Ecto neural progenitor cell (in vitro differentiated cells): Measurements from ENCODE around the gene FOXC2.

Experiments
- DNase-seq: peaks from one replicate; pipeline ENCODE4 v3.0.0-alpha.2; 2018; ENCODE audit warnings: low spot score

Gene FOXC2

DNA sequence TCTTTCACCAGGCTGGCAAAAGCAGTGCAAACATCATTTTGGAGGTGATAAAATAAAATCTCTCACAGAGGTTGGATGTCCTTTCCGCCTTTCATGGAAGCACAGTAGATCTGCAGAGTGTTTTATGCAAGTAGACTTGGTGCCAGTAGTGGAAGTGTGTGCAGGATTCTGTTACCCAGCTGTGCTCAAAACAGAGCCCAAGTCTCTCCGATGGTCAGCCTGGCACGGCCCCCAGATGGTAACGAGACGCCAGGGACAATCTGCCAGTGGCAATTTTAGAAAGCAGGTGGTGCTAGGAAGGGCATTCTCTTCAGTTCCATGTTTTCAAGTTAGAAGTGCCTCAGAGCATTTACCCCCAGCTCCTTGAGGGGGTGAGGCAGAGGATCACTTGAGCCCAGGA is 10.1 kb upstream of the FOXC2 start:
- no peak for DNase-seq

DNA sequence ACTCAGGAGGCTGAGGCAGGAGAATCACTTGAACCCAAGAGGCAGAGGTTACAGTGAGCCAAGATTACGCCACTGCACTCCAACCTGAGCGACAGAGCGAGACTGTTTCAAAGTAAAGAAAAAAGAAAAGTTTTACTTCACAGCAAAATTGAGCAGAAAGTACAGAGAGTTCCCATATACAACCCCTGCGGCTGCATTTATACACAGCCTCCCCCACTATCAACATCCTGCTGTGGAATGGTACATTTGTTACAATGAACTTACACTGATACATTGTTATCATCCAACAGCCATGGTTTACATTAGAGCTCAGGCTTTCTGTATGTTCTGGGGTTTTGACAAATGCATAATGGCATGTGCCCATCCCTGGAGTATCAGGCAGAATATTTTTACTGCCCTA is 9.0 kb upstream of the FOXC2 start:
- DNase-seq: no peak

DNA sequence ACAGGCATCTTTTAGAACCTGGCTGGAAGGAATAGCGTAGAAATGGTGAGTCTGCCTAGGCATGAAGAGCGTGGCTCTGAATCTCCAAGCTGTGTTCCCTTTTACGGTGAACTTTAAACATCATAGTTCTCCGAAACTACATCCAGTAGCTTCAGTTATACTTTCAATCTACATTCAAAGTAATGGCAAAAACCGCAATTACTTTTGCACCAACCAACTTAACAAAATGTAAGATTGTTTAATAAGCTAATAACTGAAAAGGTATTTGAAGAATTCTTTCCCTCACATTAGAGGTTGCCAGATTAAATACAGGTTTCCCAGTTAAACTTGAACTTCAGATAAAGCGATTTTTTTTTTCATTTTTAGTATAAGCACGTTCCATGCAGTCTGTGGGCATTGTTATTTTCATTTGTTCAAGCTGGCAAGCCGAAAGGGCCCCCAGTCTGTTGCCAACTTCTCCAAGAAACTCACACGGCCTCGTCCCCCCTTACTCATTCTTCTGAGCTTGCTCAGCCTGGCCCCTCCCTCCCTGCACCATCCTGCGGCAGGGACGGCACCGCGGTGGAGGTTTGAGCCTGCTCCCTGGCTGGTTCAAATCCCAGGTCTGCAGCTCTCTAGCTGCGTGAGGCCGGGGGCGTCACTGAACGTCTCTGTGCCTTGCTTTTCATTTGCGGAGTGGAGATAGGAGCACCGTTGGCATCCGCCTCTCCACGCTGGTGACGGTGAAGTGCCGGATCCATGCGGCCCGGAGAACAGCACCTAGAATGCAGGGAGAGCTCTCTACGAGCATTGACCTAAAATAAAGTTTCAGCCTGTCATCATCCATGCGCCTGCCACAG is 8.1 kb upstream of the FOXC2 start:
- DNase-seq: no peak

DNA sequence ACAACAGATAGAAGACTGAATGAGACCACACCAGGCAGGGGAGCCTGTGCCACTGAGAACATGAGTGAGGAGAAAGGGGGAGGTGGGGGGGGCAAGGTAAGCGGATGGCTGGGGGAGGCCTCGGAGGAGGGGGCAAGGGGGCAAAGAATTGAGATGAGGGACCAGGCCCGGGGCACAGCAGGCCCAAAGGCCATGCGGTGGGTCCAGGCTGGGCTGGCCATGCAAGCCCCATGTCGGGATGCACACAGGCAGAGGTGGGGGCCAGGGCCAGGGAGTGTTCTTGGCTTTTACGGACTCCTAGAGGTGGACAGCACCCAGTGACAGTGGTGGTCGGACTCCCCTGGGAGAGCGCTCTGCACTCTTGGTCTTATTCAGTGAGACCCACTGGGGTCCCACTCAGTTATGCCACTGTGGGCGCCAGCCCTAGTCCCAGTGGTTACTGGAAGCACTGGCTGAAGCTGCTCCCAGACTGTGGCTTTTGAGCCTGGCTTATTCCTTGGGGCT is 6.8 kb upstream of the FOXC2 start:
- DNase-seq: no peak

DNA sequence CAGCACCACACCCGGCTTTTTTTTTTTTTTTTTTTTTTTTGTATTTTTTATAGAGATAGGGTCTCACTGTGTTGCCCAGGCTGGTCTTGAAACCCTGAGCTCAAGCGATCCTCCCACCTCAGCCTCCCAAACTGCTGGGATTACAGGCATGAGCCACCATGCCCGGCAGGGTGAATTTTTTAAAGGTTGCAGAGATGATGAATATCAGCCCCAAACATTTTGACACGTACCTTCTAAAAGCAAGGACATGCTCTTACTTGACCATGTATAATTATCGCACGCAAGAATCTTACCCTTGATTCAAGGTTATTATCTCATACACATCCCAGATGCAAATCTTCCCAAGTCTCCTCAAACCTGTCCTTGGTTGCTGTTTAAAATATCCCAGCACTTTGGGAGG is 4.3 kb upstream of the FOXC2 start:
- DNase-seq: no peak

DNA sequence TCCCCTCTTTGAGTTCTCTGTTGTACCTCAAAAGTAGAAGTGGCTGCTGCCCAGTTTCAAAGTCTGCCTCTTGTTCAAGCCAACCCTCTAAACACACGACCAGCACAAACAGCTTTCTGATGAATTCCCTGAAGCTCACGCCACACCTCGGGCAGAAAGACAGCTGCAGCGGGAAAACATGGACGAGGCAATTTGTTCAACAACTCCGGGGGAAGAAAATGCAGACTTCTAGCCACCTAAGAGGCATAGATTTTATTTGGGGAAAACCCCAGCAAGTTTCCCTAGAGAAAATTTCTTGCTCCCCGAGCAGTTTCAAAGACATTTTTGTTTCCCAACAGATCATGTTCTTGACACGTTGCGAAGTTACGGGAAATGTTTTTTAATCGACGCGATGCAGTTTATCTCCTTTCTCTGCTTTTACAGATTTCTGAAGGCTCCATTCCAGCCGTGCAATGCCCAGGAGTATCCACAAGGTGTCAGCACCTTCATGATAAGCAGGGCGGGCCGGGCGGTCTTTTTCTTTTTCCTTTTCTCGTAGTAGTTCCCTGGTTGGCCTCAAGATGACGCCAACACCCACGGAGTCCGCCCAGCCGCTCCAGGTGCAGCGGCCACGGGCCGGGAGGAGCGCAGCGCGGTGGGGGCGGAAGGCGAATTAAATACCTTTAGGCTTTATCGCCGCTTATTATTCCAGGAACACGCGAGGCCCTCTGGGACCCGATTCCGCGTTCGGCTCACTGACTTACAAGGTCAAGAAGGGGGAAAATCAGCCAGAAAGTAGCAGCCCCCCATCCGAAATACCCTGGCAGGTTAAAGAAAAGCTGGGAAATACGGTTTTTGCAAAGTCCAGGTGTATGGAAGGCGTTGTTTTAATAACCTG is 2.9 kb upstream of the FOXC2 start:
- DNase-seq: peak; percentile 93

DNA sequence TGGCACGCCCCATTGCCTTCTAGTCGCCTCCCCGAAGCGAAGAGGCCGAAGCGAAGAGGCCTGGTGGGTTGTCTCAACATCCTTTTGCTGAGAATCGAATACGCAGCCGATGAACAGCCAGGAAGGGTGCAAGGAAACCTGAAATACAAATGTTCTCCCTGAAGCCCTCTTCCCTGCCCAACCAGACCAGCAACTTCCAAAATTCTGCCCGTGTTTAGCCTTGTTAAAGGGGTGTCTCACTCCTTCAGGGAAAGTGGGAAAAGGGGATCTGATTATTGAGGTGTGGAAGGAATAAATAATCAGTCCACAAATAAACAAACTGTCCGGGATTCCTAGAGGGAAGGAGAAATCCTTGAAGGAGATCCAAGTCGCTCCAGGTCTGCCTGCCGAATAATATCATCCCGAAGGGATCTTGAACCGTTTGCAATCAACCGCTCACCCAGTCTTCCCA is 1.4 kb upstream of the FOXC2 start:
- DNase-seq: no peak

DNA sequence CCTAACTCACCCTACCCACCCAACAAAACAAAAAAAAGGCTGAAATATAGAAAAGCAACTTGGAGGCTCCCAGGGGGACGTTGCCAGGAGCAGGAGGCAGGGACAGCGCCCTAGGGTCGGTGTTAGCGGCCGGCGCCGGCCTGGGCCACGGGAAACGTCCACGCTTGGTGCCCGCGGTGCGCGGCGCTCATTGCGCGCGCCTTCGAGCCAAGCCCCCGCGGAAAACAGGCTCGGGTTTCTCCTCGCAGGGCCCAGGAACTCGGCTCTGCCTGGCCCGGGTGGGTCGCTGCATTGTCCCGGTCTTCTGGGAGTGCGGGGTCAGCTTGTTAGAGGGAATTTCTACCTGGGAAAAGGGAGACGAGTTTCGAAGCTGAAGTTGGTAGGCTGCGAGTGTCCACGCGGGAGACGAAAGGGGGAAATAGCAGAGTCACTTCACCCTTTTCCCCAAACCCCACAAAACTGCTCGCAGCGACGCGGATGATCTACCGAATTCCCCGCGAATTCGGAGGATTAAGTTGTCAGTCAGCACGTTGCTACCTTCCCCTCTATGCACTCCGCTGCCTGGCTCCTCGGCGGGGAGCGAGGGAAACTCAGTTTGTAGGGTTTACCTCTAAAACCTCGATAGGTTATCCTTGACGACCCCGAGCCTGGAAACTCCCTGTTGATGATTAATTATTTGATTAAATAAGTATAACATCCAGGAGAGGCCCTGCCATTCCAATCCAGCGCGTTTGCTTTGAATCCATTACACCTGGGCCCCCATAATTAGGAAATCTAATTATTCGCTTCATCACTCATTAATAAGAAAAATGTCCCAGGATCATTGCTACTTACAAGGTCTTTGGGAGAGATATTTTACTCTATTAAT is 751 bp upstream of the FOXC2 start:
- no peak for DNase-seq

DNA sequence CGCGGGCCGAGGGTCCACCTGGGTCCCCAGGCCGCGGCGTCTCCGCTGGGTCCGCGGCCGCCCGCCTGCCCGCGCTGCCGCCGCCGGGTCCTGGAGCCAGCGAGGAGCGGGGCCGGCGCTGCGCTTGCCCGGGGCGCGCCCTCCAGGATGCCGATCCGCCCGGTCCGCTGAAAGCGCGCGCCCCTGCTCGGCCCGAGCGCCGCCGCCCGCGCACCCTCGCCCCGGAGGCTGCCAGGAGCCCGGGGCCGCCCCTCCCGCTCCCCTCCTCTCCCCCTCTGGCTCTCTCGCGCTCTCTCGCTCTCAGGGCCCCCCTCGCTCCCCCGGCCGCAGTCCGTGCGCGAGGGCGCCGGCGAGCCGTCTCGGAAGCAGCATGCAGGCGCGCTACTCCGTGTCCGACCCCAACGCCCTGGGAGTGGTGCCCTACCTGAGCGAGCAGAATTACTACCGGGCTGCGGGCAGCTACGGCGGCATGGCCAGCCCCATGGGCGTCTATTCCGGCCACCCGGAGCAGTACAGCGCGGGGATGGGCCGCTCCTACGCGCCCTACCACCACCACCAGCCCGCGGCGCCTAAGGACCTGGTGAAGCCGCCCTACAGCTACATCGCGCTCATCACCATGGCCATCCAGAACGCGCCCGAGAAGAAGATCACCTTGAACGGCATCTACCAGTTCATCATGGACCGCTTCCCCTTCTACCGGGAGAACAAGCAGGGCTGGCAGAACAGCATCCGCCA is 504 bp downstream of the FOXC2 start:
- peak; percentile 65 for DNase-seq

DNA sequence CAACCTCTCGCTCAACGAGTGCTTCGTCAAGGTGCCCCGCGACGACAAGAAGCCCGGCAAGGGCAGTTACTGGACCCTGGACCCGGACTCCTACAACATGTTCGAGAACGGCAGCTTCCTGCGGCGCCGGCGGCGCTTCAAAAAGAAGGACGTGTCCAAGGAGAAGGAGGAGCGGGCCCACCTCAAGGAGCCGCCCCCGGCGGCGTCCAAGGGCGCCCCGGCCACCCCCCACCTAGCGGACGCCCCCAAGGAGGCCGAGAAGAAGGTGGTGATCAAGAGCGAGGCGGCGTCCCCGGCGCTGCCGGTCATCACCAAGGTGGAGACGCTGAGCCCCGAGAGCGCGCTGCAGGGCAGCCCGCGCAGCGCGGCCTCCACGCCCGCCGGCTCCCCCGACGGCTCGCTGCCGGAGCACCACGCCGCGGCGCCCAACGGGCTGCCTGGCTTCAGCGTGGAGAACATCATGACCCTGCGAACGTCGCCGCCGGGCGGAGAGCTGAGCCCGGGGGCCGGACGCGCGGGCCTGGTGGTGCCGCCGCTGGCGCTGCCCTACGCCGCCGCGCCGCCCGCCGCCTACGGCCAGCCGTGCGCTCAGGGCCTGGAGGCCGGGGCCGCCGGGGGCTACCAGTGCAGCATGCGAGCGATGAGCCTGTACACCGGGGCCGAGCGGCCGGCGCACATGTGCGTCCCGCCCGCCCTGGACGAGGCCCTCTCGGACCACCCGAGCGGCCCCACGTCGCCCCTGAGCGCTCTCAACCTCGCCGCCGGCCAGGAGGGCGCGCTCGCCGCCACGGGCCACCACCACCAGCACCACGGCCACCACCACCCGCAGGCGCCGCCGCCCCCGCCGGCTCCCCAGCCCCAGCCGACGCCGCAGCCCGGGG is 1.3 kb downstream of the FOXC2 start:
- DNase-seq: peak; percentile 67

DNA sequence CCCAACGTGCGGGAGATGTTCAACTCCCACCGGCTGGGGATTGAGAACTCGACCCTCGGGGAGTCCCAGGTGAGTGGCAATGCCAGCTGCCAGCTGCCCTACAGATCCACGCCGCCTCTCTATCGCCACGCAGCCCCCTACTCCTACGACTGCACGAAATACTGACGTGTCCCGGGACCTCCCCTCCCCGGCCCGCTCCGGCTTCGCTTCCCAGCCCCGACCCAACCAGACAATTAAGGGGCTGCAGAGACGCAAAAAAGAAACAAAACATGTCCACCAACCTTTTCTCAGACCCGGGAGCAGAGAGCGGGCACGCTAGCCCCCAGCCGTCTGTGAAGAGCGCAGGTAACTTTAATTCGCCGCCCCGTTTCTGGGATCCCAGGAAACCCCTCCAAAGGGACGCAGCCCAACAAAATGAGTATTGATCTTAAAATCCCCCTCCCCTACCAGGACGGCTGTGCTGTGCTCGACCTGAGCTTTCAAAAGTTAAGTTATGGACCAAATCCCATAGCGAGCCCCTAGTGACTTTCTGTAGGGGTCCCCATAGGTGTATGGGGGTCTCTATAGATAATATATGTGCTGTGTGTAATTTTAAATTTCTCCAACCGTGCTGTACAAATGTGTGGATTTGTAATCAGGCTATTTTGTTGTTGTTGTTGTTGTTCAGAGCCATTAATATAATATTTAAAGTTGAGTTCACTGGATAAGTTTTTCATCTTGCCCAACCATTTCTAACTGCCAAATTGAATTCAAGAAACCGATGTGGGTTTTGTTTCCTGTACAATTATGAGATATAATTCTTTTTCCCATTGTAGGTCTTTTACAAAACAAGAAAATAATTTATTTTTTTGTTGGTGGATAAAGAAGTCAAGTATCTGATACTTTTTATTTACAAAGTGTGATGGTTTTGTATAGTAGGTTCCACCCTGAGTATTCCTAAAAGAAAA is 2.3 kb downstream of the FOXC2 start:
- DNase-seq: no peak

DNA sequence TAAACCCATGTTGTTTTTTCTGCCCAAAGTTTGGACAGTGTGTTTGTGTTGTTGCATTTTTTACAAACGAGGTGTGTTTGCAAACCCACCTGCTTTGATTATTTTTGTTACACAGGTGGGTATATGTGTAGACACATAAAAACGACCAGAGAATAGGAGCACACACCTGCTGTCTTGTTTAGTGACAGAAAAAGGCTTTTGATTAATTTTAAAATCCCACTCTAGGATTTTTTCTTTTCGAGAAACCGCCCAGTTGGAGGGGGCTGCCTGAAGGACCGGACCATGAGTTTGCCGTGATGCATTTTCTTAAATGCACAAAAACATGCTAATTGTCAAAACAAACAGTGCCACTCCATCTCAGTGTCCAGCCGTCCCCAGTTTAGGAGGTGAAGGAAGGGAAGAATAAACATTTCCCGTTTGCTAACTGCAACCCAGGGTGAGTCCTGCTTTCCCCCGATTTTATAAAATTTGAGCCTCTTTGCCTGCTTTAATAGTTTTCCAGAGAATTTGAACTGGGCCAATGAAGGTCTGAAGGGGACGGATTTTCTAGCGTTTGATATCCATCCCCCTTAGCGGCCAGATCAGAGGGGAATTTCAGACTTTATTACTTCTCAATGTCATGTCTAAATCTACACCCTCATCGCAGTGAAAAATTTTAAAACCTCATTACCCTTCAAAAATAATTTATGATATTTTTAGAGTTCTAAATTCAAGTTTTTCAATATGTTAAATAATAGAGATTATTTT is 3.2 kb downstream of the FOXC2 start:
- no peak for DNase-seq

DNA sequence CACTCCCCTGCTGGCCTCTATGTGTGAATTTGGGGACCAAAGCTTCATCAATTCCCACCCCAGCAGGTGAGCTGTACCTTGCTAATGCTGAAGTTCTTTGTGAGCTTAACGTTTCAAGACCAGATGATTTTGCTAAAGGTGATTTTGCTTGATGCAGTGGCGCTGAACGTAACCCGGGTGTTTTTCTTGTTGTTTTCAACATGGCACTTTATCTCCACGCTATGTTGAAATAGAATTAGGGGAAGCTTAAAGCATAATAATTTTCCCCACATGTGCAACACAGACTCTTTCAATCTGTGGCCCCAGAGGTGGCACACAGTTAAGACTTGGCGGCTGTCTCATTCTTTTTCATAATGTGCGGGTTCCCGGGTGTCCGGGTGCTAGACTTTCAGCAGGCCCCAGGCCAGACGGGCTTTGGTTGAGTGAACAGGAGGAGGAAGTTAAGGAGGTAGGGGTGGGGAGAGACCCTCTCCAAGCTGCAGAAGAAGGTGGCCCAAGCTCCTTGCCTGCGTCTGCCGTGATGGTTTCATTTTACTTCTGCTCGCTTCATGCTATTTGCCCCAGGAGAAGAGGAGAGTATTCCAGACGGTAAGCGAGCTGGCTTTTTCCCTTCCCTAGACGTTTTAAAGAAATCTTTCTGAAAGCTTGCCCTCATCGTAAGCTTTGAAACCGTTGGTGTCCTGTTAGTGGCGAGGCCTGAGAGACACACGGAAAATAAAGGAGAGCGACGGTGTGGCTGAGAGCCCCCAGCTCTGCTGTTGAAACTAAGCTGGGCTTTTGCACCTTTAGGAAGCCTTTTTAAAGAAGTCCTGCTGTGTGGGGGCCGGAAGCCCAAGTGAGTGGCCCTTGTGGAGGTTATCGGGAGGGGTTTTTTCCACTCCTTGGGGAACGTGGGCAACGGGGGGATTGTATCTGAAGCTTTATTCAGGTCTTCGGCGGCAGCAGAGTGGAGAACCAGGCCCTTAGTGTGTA is 4.2 kb downstream of the FOXC2 start:
- no peak for DNase-seq

DNA sequence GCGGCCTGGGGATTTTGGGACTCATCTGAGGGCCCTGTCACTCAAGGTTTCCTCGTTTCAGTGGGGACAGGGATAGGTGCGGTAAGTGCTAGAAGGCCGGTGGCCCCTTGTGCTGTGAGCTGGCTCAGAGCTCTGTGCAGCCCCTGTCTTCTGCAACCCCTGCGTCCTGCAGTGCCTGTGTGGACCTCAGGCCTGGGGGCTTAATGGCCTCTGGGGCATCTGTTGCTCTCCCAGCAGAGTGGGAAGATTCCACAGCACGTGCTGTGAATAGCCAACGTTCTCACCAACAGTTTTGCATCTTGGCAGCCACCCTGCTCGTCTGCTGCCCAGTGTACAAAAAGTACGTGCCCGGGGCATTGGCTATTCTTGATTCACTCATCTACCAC is 4.9 kb downstream of the FOXC2 start:
- no peak for DNase-seq

DNA sequence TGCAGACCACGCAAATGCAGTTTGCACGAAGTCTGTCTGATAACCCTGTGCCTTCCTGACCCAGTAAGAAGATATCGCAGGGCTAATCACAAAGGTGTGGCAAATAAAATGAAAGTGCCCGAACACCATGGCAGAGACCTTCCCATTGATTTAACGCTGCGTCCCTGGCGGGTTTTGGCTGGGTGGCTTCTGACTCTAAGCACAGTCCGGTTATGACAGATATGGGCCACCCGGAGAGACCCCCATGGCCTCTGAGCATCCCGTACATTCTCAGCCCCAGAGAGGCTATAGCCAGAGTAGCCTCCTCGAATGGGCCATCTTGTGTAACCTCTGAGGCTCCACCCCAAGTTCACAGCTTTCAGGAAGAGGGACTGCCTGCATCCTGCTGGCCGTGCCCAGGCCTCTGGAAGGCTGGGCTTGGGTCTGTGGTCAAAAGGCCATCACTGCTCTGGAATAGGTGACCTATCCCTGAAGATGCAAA is 5.5 kb downstream of the FOXC2 start:
- no peak for DNase-seq

DNA sequence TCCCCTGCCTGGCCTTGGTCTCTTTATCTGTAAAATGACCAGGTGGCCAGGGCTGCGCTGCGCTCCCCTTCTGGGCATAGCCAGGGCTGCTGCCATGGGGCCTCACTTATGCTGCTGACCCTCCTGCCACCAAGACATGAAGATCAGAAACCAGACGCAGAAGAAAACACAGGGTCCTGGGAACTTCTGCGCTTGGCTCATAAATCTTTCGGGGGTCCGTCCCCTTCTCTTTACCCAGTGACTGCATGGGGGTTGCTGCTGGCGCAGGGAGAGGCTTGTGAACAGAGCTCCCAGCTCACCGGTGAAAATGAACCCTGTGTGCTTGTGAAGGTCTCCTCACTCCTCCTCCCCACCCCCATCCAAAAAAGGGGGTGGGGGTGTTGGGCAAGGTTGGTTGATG is 6.0 kb downstream of the FOXC2 start:
- no peak for DNase-seq

DNA sequence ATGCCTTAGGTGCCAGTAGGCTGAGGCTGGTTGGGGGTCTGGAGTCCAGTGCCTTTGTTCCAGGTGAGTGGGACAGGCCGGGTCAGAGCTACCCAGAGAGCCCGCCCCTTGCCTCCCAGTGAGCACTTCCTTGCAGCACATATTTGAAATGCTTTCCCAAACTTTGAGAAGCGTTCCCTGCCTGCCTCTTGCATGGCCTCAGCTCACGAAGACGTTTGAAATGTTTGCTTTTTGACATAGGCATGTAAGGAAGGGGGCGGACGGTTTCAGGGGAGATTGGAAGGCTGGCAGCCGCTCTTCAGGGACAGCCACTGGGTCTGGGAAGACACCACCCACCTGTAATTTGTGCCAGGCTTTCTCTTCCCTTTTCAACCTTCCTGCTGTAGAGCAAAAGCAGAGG is 6.6 kb downstream of the FOXC2 start:
- no peak for DNase-seq
